ENCODE data around the gene FAM78A. TPM values are rescaled to one million over a fixed set of nuclear protein-coding genes. Genes with fewer than 3 reads are reported as not detected.
"Not testable (repeated sequence)": the region's sequence is repeated elsewhere in the genome, so short reads cannot be mapped to it uniquely, and the experiment has no call there.

Gene FAM78A
- total RNA-seq, 1 donor from 2014 or later: 9.9 TPM

DNA sequence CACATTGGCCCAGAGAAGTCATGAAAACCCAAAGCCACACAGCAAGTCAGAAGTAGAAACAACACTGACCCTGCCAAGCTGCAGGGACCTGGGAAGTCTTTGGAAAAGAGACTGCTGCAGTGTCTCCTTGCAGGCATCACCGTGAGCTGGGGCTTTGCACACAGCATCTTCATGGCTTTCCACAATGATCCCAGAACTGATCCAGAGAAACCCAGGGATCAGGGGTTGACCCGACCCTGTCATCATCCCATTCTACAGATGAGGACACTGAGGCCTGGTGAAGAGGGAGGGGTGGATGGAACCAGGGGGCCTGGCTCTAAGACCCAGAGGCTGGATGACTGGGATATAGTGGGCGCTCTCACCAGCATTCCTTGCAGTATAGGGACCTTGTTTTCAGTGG is 4.3 kb upstream of the FAM78A start:
- no peak for DNase-seq

DNA sequence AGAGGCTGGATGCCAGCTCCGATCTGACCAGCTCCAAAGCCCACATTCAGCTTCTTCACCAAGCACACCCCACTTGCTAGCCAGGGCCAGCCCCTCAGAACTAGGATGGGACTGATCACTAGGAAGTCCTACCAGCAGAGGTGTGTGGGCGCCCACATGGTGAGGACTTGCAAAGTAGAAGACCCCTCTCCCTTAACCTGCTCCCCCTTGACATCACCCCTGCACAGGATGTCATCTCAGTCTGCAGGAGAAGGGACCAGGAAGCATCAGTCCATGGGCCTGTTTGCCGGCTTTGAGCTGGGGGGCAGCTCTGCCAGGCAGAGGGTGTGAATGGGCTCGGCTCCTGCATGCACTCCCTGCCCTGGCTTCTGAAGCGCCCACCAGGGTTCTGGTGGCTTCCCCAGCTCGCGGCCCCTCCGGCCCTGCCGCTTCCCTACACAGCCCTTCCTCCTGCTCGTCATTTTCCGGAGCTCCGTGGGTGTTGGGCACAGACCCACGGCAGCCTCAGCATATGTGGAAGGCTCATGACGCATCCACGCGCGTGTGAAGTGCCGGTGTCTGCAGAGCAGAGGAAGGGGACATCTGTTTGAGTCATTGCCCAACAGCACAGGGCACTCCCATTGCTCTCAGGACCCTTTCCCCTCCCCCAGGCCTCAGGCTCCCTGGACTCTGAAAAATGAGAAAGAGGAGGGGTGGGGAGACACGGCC is 3.7 kb upstream of the FAM78A start:
- DNase-seq: no peak

DNA sequence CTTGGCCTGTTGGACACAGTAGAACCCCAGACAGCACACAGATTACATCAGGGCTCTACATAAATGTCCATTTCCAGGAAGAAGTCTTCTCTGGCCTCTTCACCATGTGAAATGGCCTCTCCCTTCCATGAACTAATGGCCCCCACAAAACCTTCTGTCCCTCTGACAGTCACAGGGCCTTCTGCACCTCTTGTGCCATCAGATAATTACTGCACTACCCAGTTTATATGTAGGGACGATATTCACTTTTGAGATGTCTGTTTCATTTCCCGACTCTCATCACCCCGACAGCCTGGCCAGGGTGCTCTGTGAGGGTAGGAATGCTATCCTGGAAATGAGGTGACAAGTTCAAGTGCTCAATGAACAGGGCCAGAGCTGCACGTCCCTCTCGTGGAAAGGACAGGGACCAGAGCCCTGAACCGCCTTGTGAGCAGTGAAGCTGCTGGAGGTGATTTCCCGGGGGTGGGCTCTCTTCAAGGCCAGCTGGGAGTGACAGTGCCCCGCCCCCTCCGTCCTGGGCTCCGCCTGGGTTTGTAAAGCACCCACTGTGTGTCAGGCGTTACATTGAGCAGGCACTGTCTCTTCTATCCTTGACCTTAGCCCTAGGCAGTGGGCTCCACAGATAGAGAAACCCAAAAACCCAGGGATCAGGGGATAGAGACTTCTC is 3.0 kb upstream of the FAM78A start:
- DNase-seq: no peak

DNA sequence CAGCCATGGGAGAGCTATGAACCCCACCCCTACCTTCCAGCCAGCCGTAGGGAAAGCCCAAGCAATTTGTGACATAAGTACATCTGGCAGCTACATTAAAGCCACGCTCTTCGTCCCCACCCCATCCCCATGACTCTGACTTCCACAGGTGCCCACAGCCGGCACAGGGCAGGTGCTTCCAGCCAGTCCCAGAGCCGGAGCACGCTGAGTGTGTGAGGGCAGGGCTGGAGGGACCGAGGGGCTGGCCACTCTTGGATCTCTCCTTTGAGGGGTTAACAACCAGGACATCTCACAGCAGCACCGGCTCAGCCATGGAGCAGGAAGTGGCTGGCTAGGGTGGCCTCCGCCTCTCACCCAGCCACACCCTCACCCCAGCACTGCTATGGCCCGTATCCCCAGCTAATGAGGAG is 2.4 kb upstream of the FAM78A start:
- DNase-seq: no peak

DNA sequence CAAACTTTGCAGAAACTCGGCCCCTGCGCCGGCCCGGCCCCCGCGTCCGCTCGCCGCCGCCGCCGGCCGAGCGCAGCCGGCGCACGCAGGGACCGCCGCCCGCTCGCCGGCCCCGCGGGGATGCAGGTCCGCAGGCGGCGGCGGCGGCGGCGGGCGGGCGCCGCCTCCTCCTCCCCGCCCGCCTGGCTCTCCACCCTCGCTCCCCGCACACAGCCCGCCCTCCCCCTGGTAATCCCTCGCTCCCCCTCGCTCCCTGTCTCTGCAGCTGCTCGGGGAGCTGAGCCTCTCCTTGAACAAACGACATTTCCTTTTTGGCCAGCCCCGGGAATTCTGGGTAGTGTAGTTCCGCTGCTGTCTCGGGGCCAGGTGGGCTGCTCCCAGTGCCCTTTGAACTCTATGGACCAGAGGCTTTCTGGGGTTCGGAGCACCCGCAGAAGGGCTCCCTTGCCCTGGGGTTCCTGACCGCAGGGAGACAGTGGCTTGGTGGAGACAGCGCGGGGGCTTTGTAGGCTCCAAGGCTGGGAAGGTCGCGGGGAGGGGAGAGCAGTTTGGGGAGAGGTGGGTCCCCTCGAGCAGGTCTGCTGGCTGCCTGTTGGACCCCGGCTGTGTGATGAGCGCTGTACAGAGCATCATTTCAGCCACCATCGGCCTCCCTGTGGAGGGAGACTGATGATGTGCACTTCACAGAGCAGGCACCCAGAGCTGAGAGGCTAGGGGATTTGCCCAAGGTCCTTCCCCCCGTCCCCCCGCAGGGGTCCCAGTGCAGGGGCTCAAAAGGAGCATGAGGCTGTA is 1.8 kb upstream of the FAM78A start:
- peak; percentile 88 for DNase-seq

DNA sequence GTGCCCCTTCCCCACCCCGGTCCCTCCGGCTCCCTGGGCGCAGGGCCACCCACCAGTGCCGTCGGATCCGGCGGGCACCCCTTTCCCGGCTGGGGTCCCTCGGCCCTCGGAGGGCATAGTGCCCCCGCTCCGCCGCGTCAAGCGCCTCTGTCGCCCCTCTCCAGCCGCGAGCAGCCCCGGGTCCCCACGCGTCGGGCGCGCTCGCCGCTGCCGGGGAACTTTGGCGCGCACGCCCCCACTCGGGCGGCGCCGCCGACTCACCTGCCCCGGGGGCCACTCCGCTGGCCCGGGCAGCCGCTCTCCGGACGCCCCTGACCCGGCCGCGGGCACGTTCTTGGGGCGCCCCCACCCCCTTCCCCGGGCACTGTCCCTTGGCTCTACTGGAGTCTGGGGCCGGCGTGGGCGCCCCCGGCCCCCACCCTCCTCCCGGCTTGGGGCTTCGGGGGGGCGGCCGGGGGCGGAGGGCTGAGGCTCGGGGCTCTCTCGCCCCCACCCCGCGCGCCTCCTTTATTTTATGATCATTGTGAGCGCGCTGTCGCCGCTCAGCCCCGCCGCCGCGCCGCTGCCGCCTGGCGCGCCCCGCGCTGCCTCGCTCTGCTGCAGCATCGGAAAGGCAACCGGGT is 1.1 kb upstream of the FAM78A start:
- no peak for DNase-seq

DNA sequence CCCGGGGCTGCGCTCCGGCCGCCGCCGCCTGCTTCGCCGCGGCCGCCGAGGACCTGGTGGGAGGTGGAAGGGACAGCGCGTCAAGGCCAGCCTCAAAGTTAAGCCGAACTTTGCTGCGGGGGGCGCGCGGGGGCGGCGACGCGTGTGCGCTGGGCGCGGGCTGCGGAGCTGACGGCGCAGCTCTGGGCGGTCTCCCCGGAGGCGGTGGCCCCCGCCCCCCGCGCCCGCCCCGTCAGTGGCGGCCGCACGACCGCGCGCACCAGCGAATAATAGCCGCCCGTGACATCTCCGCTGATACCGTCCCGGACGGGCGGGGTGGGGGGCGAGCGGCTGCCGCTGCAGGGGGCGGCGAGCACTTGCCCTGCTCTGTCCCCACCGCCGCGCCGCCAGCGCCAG is 579 bp upstream of the FAM78A start:
- DNase-seq: peak; percentile 29

DNA sequence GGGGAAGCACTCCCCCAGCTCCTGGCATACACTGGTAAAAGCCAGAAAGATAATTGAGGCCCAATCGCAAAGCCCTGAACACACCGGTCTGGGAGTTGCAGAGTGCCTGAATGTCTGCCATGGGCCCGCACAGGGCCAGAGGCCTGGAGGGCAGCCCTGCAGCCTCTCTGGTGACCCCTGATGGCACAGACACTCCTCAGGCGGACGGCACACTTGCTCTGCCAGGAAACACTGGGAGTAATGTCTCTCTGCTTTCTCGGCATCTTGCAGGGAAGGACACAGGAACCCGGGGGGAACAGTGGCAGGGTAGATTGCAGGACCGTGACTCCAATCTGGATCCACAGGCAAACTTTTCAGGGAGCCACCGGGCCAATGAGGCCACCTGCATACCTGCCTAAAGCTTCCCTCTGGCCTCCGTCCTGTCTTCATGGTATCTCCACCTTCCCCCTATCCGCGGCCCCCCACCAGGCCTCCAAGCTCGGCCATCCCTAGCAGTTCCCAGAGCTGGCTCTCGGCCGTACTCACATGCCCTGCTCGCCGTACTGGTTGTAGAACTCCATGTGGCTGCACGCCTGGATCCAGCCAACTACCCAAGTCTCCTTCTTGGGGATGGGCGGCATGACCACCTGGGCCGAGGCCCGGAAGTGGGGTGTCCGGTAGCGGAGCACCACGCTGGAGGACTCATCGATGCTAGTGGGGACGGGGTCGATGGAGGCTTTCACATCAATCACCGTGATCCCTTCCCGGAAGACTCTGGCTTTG is 797 bp downstream of the FAM78A start:
- peak; percentile 44 for DNase-seq

DNA sequence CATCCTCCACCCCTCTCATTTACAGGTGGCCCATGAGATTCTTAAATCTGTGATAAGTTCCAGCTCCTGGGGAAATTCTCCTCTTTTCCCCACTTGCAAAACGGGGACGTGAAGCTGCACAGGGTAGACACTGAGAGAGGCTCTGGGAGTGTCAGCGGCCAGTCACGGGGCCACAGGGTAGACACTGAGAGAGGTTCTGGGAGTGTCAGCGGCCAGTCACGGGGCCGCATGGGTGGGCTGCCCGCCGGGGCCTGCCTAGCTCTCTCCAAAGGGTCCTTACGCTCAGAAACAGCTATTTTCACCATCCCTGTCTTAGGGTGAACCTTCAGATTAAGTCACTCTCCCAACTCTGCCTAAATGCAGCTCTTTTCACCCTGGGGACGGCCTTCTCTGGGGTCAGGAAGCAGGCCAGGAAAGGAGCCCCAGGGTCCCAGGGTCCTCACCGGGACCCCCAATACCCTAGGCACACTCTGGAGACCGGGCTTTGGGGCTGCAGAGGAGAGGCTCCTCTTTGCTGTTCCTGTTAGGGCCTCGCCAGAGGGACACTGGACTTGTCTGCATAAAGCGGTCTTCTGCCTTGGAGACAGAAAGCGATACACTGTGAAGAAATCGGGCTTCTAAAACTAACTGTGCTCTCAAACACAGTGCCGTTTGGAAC is 1.5 kb downstream of the FAM78A start:
- DNase-seq: no peak

DNA sequence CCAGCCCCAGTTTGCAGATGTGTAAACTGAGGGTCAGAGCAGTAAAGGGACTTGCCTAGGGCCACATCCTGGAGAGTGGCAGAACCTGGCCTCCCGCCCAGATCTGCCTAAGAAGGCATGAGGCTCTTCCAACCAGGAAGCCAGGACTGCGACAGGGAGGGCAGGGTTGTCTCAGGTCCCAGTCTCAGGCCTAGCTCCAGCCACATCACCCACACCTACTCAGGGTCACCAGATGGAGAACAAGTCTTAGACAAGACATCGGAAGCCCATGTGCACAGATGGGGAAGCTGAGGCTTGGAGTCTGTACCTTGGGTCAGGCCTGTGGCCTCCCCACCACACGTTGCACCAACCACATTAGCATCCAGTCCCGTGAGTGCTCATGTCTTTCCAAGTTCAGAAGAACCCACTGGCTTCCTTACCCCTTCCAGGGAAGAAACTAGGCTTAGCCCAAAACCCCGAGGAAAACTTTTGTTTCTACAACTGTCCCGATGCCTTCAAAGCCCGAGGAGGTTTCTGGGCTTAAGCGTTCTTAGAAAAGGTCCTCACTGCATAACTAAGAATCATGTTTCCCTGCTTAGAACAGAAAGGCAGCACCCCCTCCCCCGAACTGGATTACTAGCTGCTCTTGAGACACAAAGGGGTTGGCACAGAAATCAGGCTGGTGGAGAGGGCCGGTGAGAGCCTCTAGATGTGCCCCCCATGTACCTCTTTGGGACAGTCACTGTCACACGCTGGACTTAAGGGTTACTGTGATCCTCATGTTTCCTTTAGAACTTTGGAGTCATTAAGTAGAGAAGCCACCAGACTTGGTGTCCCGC is 2.2 kb downstream of the FAM78A start:
- peak; percentile 21 for DNase-seq

DNA sequence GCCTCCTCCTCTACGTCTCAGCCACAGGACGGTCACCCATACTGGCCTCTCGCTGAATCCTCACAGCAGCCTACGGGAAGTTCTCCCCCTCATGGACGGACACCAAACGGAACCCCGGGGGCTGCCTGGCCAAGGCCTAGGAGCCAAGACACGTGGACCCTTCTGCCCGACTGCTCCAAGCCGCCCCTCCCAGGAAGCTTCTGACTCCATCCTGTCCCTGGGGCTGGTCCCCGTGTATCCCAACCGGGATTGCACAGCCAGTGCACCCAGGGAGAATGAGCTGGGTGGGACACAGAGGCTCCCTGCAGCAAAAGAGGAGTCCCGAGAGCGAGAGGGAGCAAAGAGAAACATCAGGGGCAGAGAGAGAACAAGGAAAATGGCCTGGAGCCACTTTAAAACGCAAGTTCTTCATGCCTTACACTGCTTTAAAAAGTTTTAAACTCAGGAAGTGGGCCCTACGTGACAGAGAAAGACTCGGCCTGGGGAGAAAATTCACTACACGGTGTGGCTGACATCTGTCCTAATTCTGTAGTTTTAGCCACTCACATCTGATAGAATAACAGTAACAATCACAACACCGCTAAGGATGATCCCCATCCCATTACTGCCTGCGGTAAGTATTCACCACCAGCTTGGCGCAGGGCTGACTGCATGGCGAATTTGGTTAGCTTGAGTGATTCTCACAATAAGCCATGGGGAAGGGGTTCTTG is 3.0 kb downstream of the FAM78A start:
- no peak for DNase-seq

DNA sequence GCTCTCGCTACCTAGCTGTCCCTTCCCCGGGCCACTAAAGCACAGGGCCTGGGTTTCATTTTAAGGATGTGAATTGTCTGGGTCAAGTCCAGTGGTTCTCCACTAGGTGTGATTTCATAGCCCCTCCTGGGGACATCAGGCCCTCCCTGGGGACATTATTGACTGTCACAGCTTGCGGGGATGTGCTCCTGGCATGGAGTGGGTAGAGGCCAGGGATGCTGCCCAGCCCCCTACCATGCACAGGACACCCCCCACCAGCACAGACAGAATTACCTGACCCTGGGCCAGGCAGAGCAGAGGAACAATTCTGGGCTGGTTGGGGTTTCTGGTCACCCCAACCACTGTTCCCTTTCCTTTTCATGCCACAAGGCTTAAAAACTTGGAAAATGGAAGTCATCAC is 4.1 kb downstream of the FAM78A start:
- DNase-seq: no peak

DNA sequence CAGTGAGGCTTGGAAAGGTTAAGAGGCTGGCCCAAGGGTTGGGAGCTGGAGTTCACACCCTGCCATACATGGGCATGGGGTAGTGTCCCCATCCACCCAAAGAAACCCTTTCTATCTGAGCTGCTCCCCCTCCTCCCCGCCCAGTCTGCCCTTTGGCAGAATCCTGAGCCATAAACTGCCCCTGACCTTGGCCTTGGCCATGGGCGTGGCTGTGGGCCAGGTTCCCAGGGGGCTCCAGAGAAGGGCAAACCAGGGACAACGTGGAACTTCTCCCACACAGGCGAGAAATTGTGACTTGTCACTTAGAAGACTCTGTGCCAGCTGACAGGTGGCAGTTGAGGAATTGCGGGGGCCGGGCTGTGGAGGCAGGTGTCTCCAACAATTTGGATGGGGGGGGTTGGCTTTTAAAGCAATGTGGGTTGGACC is 4.8 kb downstream of the FAM78A start:
- DNase-seq: no peak

DNA sequence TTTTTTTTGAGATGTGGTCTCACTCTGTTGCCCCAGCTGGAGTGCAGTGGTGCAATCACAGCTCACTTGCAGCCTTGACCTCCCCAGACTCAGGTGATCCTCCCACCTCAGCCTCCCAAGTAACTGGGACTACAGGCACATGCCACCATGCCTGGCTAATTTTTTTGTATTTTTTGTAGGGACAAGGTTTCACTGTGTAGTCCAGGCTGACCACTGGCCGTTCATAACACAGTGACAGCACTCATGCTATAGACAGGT is 5.4 kb downstream of the FAM78A start:
- not testable (repeated sequence) for DNase-seq

DNA sequence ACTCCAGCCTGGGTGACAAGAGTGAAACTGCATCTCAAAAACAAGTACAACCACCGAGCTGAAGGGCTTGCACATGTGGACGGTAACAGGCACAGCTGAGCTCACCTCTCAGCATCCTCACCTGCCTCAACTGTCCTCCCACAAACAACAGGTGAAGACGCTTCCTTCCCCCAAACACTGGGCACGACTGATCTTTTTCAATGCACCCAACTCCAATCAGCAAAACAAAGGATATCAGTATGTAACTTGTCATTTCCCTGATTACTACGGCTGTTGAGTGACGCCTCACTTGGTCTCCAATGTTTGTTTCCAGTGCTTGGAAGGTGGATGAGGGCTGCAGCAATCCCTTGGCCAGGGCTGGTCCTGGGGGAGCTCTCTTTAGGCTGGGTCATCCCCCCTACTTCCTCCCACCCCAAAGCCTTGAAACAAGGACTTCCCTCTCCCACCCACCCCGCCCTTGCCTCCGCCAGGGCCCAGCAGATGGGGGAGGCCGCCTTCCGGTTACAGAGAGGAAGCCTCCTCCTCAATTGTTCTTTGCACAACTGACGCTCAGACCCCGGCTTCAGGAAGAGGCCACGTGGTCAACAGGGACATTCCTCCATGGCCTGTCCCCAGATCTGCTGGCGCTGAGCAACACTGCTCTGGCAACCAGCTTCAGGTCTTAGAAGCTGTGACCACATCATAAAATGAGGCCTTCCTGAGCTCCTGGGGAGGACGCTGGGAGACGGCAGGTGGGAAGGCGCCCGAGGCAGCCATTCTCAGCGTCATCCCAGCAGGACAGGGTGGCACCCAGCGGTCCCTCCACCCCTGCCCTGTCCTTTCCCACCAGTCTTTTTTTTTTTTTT is 5.9 kb downstream of the FAM78A start:
- DNase-seq: peak; percentile 84

DNA sequence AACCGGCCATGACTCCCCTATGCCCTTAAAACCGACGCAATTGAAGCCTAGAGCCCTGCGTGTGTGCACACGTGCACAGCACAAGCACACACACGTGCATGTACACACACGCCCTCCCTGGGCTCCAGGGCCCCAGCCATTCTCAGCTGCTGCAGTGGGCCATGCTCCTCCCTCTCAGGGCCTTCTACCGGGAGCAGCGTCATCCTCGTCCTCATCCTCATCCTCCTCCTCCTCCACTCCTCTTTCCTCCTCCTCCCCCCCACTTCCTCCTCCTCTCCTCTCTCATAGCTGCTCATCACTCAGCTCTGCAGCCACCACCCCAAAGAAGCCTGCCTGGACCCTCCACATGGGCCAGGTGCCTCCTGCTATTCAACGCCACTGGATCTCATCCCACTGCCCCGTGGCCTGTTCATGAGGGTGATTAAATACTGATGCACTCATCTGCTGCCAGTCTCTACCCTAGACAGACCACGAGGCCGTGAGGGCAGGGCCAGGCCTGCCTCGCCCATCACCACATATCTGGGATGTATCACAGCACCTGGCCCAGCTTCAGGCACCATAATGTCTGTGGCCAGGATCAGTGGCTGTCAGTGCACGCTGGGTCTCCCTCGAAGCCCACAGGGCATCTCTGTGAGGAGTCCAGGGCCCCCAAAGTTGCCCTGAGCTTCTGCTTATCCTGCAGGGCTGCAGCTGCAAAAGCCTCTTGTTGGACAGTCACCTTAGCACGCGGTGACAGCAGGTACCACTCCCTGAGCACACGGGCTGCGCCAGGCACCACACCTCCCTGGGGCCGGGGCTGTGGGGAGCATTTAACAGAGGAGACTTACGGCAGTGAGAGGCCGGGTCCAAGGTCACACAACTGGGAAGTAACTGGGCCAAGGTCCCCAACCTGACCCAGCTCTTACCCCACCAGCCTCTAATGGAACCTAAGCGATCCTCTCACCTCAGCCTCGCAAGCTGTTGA is 9.8 kb downstream of the FAM78A start:
- DNase-seq: no peak

DNA sequence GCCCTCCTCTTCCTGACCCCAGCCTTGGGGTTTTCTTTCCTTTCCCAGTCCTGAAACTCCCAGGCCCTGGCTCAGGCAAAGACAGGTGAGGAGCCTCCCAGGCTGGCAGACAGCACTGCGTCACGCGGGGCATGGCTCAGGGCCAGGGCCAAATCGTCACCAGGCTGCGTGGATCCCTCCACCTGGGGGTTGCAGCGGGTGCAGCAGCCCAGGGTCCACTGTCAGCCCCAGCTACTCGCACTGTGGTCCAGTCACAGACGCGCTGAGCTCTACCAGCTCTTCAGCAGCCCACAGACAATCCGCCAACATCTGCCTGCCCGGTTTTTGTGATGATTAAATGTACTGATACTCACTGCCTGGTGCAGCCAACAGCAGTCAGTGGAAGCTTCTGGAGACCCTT is 12.1 kb downstream of the FAM78A start:
- no peak for DNase-seq

DNA sequence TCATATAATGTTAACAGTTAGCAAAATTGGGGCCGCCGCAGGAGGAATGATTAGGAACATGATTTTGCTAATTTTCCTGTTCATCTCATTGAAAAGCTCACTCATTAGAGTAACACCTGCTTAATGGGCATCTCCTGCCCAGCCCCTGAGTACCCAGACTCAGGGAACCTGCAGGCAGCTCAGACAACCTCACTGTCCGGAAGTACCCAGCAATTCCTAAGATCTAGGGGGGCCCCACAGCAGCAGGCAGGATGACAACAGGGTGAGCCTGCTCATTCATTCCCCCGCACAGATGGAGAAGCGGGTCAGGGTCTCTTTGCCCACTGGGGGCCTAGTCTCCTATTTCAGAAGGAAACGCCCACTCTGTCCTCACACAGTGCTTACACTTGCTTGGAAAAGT is 12.6 kb downstream of the FAM78A start:
- no peak for DNase-seq

DNA sequence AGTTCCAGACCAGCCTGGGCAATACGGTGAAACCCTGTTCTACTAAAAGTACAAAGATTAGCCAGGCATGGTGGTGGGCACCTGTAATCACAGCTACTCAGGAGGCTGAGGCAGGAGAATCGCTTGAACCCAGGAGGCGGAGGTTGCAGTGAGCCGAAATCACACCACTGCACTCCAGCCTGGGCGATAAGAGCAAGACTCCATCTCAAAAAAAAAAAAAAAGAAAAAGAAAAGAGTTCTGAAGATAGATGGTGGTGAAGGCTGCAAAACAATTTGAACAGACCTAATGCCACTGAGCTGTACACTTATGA is 13.3 kb downstream of the FAM78A start:
- not testable (repeated sequence) for DNase-seq

Data from dermis blood vessel endothelial cell (primary cell).